WTC11 (cell line): ENCODE measurements around the gene LIMCH1. TPM values are rescaled to one million over a fixed set of nuclear protein-coding genes. Genes with fewer than 3 reads are reported as not detected.

ENCODE experiments used
- ATAC-seq: fragments of 200-7000 bp; cut with Tn5 transposase; 2 replicates; pipeline ENCODE4 v1.10.0; 2021; ENCODE audit warnings: mild to moderate bottlenecking, moderate library complexity
- CTCF ChIA-PET: fragments of 300-600 bp; sonication (Branson Sonifier 250); formaldehyde crosslinking; loops from one replicate; lab custom pipeline; 2021; ENCODE audit warnings: antibody characterized with exemption; lab: Charles Lee
- POLR2A ChIA-PET: fragments of 350-600 bp; sonication (Branson Sonifier 250); formaldehyde crosslinking; loops from one replicate; lab custom pipeline; 2021; ENCODE audit warnings: antibody characterized with exemption; lab: Charles Lee
- DNase-seq: peaks from one replicate; pipeline ENCODE4 v3.0.0; 2021; ENCODE audit warnings: low spot score
- H3K27ac Mint-ChIP-seq: 2 replicates; pipeline ENCODE4 v1.8.0; 2021; ENCODE audit warnings: mixed read lengths
- H3K27me3 Mint-ChIP-seq: 2 replicates; pipeline ENCODE4 v1.8.0; 2021; ENCODE audit warnings: low read depth, mild to moderate bottlenecking, moderate library complexity, mixed read lengths
- H3K36me3 Mint-ChIP-seq: 2 replicates; pipeline ENCODE4 v1.8.0; 2021; ENCODE audit warnings: mixed read lengths
- H3K4me1 Mint-ChIP-seq: 2 replicates; pipeline ENCODE4 v1.8.0; 2022; ENCODE audit warnings: mixed read lengths
- H3K4me3 Mint-ChIP-seq: 2 replicates; pipeline ENCODE4 v1.8.0; 2021; ENCODE audit warnings: mild to moderate bottlenecking, moderate library complexity, mixed read lengths
- H3K9me3 Mint-ChIP-seq: 2 replicates; pipeline ENCODE4 v1.8.0; 2021; ENCODE audit warnings: mixed read lengths
- CBFB ChIP-seq: sonication (generic); formaldehyde crosslinking; IDR thresholded peaks from 2 replicates; pipeline ENCODE4 v1.8.1; 2022; ENCODE audit warnings: mild to moderate bottlenecking, low read depth, missing genetic modification reagents
- CREM ChIP-seq: sonication (generic); formaldehyde crosslinking; IDR thresholded peaks from 2 replicates; pipeline ENCODE4 v1.8.1; 2022; ENCODE audit warnings: mild to moderate bottlenecking, missing genetic modification reagents, moderate library complexity
- FOXJ3 ChIP-seq: sonication (generic); formaldehyde crosslinking; IDR thresholded peaks from 2 replicates; pipeline ENCODE4 v1.9.0; 2021; ENCODE audit warnings: missing genetic modification reagents, mild to moderate bottlenecking, borderline replicate concordance
- JAZF1 ChIP-seq: fragments of 250-450 bp; sonication (Bioruptor Pico); IDR thresholded peaks from 2 replicates; pipeline ENCODE4 v1.9.0; 2021; ENCODE audit warnings: moderate library complexity, mild to moderate bottlenecking, inconsistent platforms
- NFE2L1 ChIP-seq: sonication (generic); formaldehyde crosslinking; IDR thresholded peaks from 2 replicates; pipeline ENCODE4 v1.8.1; 2023; ENCODE audit warnings: missing genetic modification reagents
- NFYB ChIP-seq: sonication (generic); formaldehyde crosslinking; conservative IDR thresholded peaks from 2 replicates; pipeline ENCODE4 v1.8.0; 2022; ENCODE audit warnings: low read depth, missing genetic modification reagents
- NR1H2 ChIP-seq: sonication (generic); formaldehyde crosslinking; IDR thresholded peaks from 2 replicates; pipeline ENCODE4 v1.9.0; 2021; ENCODE audit warnings: mild to moderate bottlenecking, moderate library complexity, missing genetic modification reagents
- RELA ChIP-seq: sonication (generic); formaldehyde crosslinking; IDR thresholded peaks from 2 replicates; pipeline ENCODE4 v1.8.1; 2022; ENCODE audit warnings: missing genetic modification reagents, mild to moderate bottlenecking, borderline replicate concordance
- SMAD3 ChIP-seq: sonication (generic); formaldehyde crosslinking; IDR thresholded peaks from 2 replicates; pipeline ENCODE4 v1.8.0; 2022; ENCODE audit warnings: missing genetic modification reagents, mild to moderate bottlenecking, borderline replicate concordance
- TP53 ChIP-seq: sonication (generic); formaldehyde crosslinking; IDR thresholded peaks from 2 replicates; pipeline ENCODE4 v1.8.1; 2023; ENCODE audit warnings: mild to moderate bottlenecking, missing genetic modification reagents
- ZNF219 ChIP-seq: sonication (generic); formaldehyde crosslinking; IDR thresholded peaks from 2 replicates; pipeline ENCODE4 v1.8.0; 2023; ENCODE audit warnings: missing genetic modification reagents, mild to moderate bottlenecking, borderline replicate concordance
- ZNF671 ChIP-seq: fragments of 250-450 bp; sonication (Bioruptor Pico); IDR thresholded peaks from 2 replicates; pipeline ENCODE4 v1.8.0; 2021; ENCODE audit warnings: mild to moderate bottlenecking
- total RNA-seq: library from RNA; stranded (reverse); gene quantifications from 3 replicates; pipeline ENCODE4 v1.2.3, GENCODE V29; 2021
- TF ChIP-seq, protein P1 (sequence below): fragments of 250-450 bp; sonication (Bioruptor Pico); IDR thresholded peaks from 2 replicates; pipeline ENCODE4 v1.8.0; 2021; ENCODE audit warnings: mild to moderate bottlenecking
- TF ChIP-seq, protein P2 (sequence below): sonication (generic); formaldehyde crosslinking; IDR thresholded peaks from 2 replicates; pipeline ENCODE4 v1.8.0; 2022; ENCODE audit warnings: mild to moderate bottlenecking, missing genetic modification reagents
- TF ChIP-seq, protein P3 (sequence below): sonication (generic); formaldehyde crosslinking; IDR thresholded peaks from 2 replicates; pipeline ENCODE4 v1.8.1; 2023; ENCODE audit warnings: mild to moderate bottlenecking, missing genetic modification reagents, moderate library complexity
- TF ChIP-seq, protein P4 (sequence below): sonication (generic); formaldehyde crosslinking; IDR thresholded peaks from 2 replicates; pipeline ENCODE4 v1.8.1; 2023; ENCODE audit warnings: mild to moderate bottlenecking, missing genetic modification reagents, borderline replicate concordance
- TF ChIP-seq, protein P5 (sequence below): fragments of 250-450 bp; sonication (Bioruptor Pico); IDR thresholded peaks from 2 replicates; pipeline ENCODE4 v1.9.0; 2021; ENCODE audit warnings: mild to moderate bottlenecking, borderline replicate concordance

LIMCH1 gene
- total RNA-seq, 1 experiment from 2014 or later, result 0.92 TPM

DNA sequence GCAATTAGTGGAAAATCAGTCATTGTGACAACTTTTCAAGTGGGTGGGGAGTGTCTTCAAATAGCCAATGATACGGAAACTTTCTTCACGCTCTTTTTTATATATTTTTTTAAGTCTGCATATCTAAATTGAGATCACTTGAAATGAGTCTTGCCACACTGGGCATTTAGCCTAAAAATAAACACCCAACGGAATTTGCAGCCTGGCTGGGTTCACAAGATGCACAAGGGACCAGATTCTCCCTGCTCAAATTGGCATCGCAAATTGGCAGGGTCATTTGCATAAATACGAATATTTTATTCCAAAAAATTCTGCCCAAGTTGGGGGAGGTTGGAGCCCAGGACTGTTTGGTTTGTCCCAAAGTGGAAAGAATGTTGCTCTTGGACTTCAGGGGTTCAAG, 87.6 kb downstream of the LIMCH1 start:
- POLR2A ChIA-PET, result interaction anchor here (0.8 kb wide), 1 partner anchor 14 kb away, joined by 5 read pairs; no protein-coding TSS in a partner anchor
- Mint-ChIP-seq H3K27me3 (peaks cover 6% of the 10 kb centered on the region), H3K4me3 (no peak overlapping the region), H3K4me1 (peaks cover 34% of the 10 kb centered on the region), H3K9me3 (no peaks in the 10 kb centered on the region), H3K36me3 (no peaks in the 10 kb centered on the region), H3K27ac (no peak overlapping the region; the same call in 1 of the 2 replicates)
- DNase-seq (no peak), ATAC-seq (no peak)
- TF ChIP-seq, protein P1, sequence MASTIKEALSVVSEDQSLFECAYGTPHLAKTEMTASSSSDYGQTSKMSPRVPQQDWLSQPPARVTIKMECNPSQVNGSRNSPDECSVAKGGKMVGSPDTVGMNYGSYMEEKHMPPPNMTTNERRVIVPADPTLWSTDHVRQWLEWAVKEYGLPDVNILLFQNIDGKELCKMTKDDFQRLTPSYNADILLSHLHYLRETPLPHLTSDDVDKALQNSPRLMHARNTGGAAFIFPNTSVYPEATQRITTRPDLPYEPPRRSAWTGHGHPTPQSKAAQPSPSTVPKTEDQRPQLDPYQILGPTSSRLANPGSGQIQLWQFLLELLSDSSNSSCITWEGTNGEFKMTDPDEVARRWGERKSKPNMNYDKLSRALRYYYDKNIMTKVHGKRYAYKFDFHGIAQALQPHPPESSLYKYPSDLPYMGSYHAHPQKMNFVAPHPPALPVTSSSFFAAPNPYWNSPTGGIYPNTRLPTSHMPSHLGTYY (CRISPR knock-in tag), result no peak
- TF ChIP-seq, protein P2, sequence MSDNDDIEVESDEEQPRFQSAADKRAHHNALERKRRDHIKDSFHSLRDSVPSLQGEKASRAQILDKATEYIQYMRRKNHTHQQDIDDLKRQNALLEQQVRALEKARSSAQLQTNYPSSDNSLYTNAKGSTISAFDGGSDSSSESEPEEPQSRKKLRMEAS, result no peak
- CTCF ChIA-PET, result interaction anchor here (1.4 kb wide), 1 partner anchor 36 kb away, joined by 5 read pairs; no protein-coding TSS in a partner anchor

DNA sequence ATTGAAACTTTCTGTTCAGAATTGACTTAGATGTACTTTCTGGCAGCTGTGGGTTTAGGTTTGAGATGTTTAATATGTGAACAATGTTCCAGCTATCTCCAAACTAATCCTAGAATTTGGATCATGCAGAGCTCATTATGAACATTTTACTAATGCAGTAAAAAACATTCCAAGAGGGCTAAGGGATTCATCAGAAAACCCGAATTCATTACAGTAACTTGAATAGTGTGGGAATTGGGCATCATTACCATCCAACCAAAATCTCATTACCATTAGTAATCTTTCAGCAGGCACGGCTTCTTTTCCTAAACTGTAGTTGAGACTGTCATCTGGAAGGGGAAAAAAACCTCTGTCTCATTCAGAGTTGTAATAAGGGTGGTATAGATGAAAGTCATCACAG, 91.0 kb downstream of the LIMCH1 start:
- H3K4me3 Mint-ChIP-seq, result no peak overlapping the region
- no peaks in the 10 kb centered on the region for H3K9me3 Mint-ChIP-seq
- H3K27me3 Mint-ChIP-seq, result no peaks in the 10 kb centered on the region; the same call in 1 of the 2 replicates
- peaks cover 14% of the 10 kb centered on the region for H3K4me1 Mint-ChIP-seq
- no peaks in the 10 kb centered on the region for H3K36me3 Mint-ChIP-seq
- POLR2A ChIA-PET, result no interaction called here
- ATAC-seq (no peak), DNase-seq (no peak)
- CTCF ChIA-PET, result no interaction called here
- H3K27ac Mint-ChIP-seq, result no peak overlapping the region
- TF ChIP-seq, protein P3, sequence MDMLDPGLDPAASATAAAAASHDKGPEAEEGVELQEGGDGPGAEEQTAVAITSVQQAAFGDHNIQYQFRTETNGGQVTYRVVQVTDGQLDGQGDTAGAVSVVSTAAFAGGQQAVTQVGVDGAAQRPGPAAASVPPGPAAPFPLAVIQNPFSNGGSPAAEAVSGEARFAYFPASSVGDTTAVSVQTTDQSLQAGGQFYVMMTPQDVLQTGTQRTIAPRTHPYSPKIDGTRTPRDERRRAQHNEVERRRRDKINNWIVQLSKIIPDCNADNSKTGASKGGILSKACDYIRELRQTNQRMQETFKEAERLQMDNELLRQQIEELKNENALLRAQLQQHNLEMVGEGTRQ, result no peak
- TF ChIP-seq SMAD3 (CRISPR knock-in tag) (no peak), CREM (CRISPR knock-in tag) (no peak), ZNF219 (CRISPR knock-in tag) (no peak), NFYB (CRISPR knock-in tag) (no peak), RELA (CRISPR knock-in tag) (no peak), TP53 (CRISPR knock-in tag) (no peak), FOXJ3 (CRISPR knock-in tag) (no peak), JAZF1 (no peak), ZNF671 (CRISPR knock-in tag) (no peak), NFE2L1 (CRISPR knock-in tag) (no peak), CBFB (CRISPR knock-in tag) (no peak), NR1H2 (CRISPR knock-in tag) (no peak)
- TF ChIP-seq, protein P4, sequence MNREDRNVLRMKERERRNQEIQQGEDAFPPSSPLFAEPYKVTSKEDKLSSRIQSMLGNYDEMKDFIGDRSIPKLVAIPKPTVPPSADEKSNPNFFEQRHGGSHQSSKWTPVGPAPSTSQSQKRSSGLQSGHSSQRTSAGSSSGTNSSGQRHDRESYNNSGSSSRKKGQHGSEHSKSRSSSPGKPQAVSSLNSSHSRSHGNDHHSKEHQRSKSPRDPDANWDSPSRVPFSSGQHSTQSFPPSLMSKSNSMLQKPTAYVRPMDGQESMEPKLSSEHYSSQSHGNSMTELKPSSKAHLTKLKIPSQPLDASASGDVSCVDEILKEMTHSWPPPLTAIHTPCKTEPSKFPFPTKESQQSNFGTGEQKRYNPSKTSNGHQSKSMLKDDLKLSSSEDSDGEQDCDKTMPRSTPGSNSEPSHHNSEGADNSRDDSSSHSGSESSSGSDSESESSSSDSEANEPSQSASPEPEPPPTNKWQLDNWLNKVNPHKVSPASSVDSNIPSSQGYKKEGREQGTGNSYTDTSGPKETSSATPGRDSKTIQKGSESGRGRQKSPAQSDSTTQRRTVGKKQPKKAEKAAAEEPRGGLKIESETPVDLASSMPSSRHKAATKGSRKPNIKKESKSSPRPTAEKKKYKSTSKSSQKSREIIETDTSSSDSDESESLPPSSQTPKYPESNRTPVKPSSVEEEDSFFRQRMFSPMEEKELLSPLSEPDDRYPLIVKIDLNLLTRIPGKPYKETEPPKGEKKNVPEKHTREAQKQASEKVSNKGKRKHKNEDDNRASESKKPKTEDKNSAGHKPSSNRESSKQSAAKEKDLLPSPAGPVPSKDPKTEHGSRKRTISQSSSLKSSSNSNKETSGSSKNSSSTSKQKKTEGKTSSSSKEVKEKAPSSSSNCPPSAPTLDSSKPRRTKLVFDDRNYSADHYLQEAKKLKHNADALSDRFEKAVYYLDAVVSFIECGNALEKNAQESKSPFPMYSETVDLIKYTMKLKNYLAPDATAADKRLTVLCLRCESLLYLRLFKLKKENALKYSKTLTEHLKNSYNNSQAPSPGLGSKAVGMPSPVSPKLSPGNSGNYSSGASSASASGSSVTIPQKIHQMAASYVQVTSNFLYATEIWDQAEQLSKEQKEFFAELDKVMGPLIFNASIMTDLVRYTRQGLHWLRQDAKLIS (CRISPR knock-in tag), result no peak
- TF ChIP-seq, protein P5, sequence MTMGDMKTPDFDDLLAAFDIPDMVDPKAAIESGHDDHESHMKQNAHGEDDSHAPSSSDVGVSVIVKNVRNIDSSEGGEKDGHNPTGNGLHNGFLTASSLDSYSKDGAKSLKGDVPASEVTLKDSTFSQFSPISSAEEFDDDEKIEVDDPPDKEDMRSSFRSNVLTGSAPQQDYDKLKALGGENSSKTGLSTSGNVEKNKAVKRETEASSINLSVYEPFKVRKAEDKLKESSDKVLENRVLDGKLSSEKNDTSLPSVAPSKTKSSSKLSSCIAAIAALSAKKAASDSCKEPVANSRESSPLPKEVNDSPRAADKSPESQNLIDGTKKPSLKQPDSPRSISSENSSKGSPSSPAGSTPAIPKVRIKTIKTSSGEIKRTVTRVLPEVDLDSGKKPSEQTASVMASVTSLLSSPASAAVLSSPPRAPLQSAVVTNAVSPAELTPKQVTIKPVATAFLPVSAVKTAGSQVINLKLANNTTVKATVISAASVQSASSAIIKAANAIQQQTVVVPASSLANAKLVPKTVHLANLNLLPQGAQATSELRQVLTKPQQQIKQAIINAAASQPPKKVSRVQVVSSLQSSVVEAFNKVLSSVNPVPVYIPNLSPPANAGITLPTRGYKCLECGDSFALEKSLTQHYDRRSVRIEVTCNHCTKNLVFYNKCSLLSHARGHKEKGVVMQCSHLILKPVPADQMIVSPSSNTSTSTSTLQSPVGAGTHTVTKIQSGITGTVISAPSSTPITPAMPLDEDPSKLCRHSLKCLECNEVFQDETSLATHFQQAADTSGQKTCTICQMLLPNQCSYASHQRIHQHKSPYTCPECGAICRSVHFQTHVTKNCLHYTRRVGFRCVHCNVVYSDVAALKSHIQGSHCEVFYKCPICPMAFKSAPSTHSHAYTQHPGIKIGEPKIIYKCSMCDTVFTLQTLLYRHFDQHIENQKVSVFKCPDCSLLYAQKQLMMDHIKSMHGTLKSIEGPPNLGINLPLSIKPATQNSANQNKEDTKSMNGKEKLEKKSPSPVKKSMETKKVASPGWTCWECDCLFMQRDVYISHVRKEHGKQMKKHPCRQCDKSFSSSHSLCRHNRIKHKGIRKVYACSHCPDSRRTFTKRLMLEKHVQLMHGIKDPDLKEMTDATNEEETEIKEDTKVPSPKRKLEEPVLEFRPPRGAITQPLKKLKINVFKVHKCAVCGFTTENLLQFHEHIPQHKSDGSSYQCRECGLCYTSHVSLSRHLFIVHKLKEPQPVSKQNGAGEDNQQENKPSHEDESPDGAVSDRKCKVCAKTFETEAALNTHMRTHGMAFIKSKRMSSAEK (CRISPR knock-in tag), result no peak
